Measurements from ENCODE around the gene CP. TPM values are rescaled to one million over a fixed set of nuclear protein-coding genes. Genes with fewer than 3 reads are reported as not detected.

The CP gene
- total RNA-seq, 6 donors from 2014 or later = 3.9 to 87.3 (median 18.9) TPM

GRCh38 chr3:149160754-149161300 is 60.8 kb downstream of the CP start:
- no peaks in the 10 kb centered on the region for H3K9me3 ChIP-seq
- no peaks in the 10 kb centered on the region for H3K4me1 ChIP-seq
- no peaks in the 10 kb centered on the region for H3K27me3 ChIP-seq
- TF ChIP-seq POLR2A (IDR thresholded peaks at IDR 0.05) (no peak), CTCF (IDR thresholded peaks at IDR 0.05) (no peak), EP300 (IDR thresholded peaks at IDR 0.05) (no peak), POLR2AphosphoS5 (IDR thresholded peaks at IDR 0.05) (no peak)
- no peak overlapping the region for H3K27ac ChIP-seq
- ATAC-seq (ENCODE audit: low FRiP score in 2 of 2) (no peak), DNase-seq (no peak)
- no peak overlapping the region for H3K4me3 ChIP-seq
- 94 to 95% methylated on average over 4 of the region's 4 CpGs for WGBS, 2 donors
- H3K36me3 ChIP-seq = peaks cover 2 to 88% (median 30%) of the 10 kb centered on the region in 4 donors

- H3K27ac ChIP-seq = no peak overlapping the region
- no peaks in the 10 kb centered on the region for H3K27me3 ChIP-seq
- no peak for TF ChIP-seq CTCF (IDR thresholded peaks at IDR 0.05)
- no peak for TF ChIP-seq POLR2AphosphoS5 (IDR thresholded peaks at IDR 0.05)
- no peak for TF ChIP-seq POLR2A (IDR thresholded peaks at IDR 0.05)
- no peak for TF ChIP-seq EP300 (IDR thresholded peaks at IDR 0.05)
- peaks cover 3 to 11% (median 9%) of the 10 kb centered on the region in 4 donors for H3K4me1 ChIP-seq
- peaks cover 11 to 83% (median 24%) of the 10 kb centered on the region in 4 donors for H3K36me3 ChIP-seq
- H3K4me3 ChIP-seq = no peak overlapping the region
- DNase-seq = no peak
- ATAC-seq (ENCODE audit: low FRiP score in 2 of 2) = no peak
- H3K9me3 ChIP-seq = no peaks in the 10 kb centered on the region
Measured at GRCh38 chr3:149153402-149153801, 68.2 kb downstream of the CP start.

- TF ChIP-seq POLR2AphosphoS5 (IDR thresholded peaks at IDR 0.05) = no peak
- TF ChIP-seq EP300 (IDR thresholded peaks at IDR 0.05) = no peak
- TF ChIP-seq CTCF (IDR thresholded peaks at IDR 0.05) = no peak
- no peak for TF ChIP-seq POLR2A (IDR thresholded peaks at IDR 0.05)
- 52 to 53% methylated on average over 2 of the region's 2 CpGs for WGBS, 2 donors
- Histone ChIP-seq H3K4me1 (peaks cover 3 to 11% (median 9%) of the 10 kb centered on the region in 4 donors), H3K9me3 (no peaks in the 10 kb centered on the region), H3K27ac (peak overlapping the region in 1 of 4 donors; percentile 32), H3K4me3 (no peak overlapping the region), H3K36me3 (peaks cover 11 to 83% (median 18%) of the 10 kb centered on the region in 4 donors), H3K27me3 (no peaks in the 10 kb centered on the region)
- DNase-seq (no peak), ATAC-seq (ENCODE audit: low FRiP score in 2 of 2) (peak in 1 of 2 donors; percentile 34)
Measured at GRCh38 chr3:149152420-149152819, 69.2 kb downstream of the CP start.

- no peaks in the 10 kb centered on the region for H3K9me3 ChIP-seq
- TF ChIP-seq POLR2AphosphoS5 (IDR thresholded peaks at IDR 0.05) = no peak
- TF ChIP-seq POLR2A (IDR thresholded peaks at IDR 0.05) = no peak
- TF ChIP-seq EP300 (IDR thresholded peaks at IDR 0.05) = no peak
- no peak for TF ChIP-seq CTCF (IDR thresholded peaks at IDR 0.05)
- H3K36me3 ChIP-seq = peaks cover 11 to 80% (median 15%) of the 10 kb centered on the region in 4 donors
- peaks cover 3 to 11% (median 9%) of the 10 kb centered on the region in 4 donors for H3K4me1 ChIP-seq
- H3K4me3 ChIP-seq = no peak overlapping the region
- peak in 1 of 2 donors; percentile 32 for DNase-seq
- 61 to 63% methylated on average over 2 of the region's 2 CpGs for WGBS, 2 donors
- peak in 1 of 2 donors; percentile 46 for ATAC-seq (ENCODE audit: low FRiP score in 2 of 2)
- peak overlapping the region in 1 of 4 donors; percentile 32 for H3K27ac ChIP-seq
- no peaks in the 10 kb centered on the region for H3K27me3 ChIP-seq
Measured at GRCh38 chr3:149151843-149152242, 69.8 kb downstream of the CP start.

- no peak overlapping the region for H3K4me3 ChIP-seq
- peaks cover 3 to 16% (median 11%) of the 10 kb centered on the region in 4 donors for H3K4me1 ChIP-seq
- ATAC-seq (ENCODE audit: low FRiP score in 2 of 2) (no peak), DNase-seq (peak in 1 of 2 donors; percentile 58)
- no peaks in the 10 kb centered on the region for H3K27me3 ChIP-seq
- TF ChIP-seq CTCF (IDR thresholded peaks at IDR 0.05) (no peak), EP300 (IDR thresholded peaks at IDR 0.05) (no peak), POLR2AphosphoS5 (IDR thresholded peaks at IDR 0.05) (no peak)
- H3K9me3 ChIP-seq = no peaks in the 10 kb centered on the region
- no peak overlapping the region for H3K27ac ChIP-seq
- H3K36me3 ChIP-seq = peaks cover 5 to 75% (median 12%) of the 10 kb centered on the region in 4 donors
- WGBS, 2 donors = 94 to 99% methylated on average over 6 of the region's 6 CpGs
Measured at GRCh38 chr3:149150436-149150835, 71.2 kb downstream of the CP start.

Measured in upper lobe of left lung (tissue), 6 donors.